Naive thymus-derived CD4-positive, alpha-beta T cell (primary cell): ENCODE results near the gene NSRP1. TPM values are rescaled to one million over a fixed set of nuclear protein-coding genes. Genes with fewer than 3 reads are reported as not detected.
A peak's percentile ranks its signal among the peaks of the same experiment; 100 is the strongest.
"Not testable (repeated sequence)": the region's sequence is repeated elsewhere in the genome, so short reads cannot be mapped to it uniquely, and the experiment has no call there.

Experiments
- ATAC-seq: fragments of 150-1000 bp; cut with Tn5 transposase; 2 replicates; pipeline ENCODE4 v1.10.0; 2021; ENCODE audit warnings: mild to moderate bottlenecking, moderate library complexity
- CTCF ChIA-PET: fragments of 350-600 bp; sonication (Branson Sonifier 250); formaldehyde crosslinking; loops from one replicate; lab custom pipeline; 2021; ENCODE audit warnings: antibody characterized with exemption; lab: Charles Lee
- POLR2A ChIA-PET: fragments of 350-600 bp; sonication (Branson Sonifier 250); formaldehyde crosslinking; loops from one replicate; lab custom pipeline; 2021; ENCODE audit warnings: antibody characterized with exemption, inconsistent platforms; lab: Charles Lee
- DNase-seq, 9 donors: peaks; one replicate each; pipeline versions ENCODE4 v3.0.0 to v3.0.0-alpha.2; 2020 to 2022; ENCODE audit warnings: mixed read lengths in 1 of 9
- H3K27ac ChIP-seq: one replicate; pipeline ENCODE4 v1.7.0; 2013; ENCODE audit warnings: mild to moderate bottlenecking, low read depth, low read length, moderate library complexity
- H3K27me3 ChIP-seq, 2 donors: one replicate each; pipeline ENCODE4 v1.7.0; 2013; ENCODE audit warnings: low read length in 2 of 2, mild to moderate bottlenecking in 2 of 2, moderate library complexity in 2 of 2; ENCODE audit not compliant: control insufficient read depth in 2 of 2, insufficient read depth in 2 of 2
- H3K36me3 ChIP-seq, 3 experiments: 1 replicate in 2 of 3; 2 replicates in 1 of 3; pipeline ENCODE4 v1.7.0; 2013; ENCODE audit warnings: low read length in 3 of 3, mild to moderate bottlenecking in 3 of 3, moderate library complexity in 1 of 3; ENCODE audit not compliant: insufficient read depth in 3 of 3, control insufficient read depth in 2 of 3
- H3K4me1 ChIP-seq, 2 donors: one replicate each; pipeline ENCODE4 v1.7.0; 2013; ENCODE audit warnings: low read length in 2 of 2, mild to moderate bottlenecking in 2 of 2, moderate library complexity in 1 of 2; ENCODE audit not compliant: control insufficient read depth in 2 of 2, insufficient read depth in 2 of 2
- H3K4me3 ChIP-seq: 2 replicates; pipeline ENCODE4 v1.7.0; 2013; ENCODE audit warnings: mild to moderate bottlenecking, low read length
- H3K9me3 ChIP-seq, 3 experiments: 1 replicate in 2 of 3; 2 replicates in 1 of 3; pipeline ENCODE4 v1.7.0; 2013; ENCODE audit warnings: low read length in 3 of 3; ENCODE audit not compliant: control insufficient read depth in 2 of 3
- H3K27ac Mint-ChIP-seq, 9 donors: one replicate each; pipeline ENCODE4 v1.8.0; 2020 to 2022; ENCODE audit warnings: mixed read lengths in 9 of 9, mild to moderate bottlenecking in 8 of 9, moderate library complexity in 5 of 9, inconsistent platforms in 2 of 9
- H3K27me3 Mint-ChIP-seq, 5 donors: one replicate each; pipeline ENCODE4 v1.8.0; 2021 to 2022; ENCODE audit warnings: mixed read lengths in 5 of 5, mild to moderate bottlenecking in 1 of 5
- H3K36me3 Mint-ChIP-seq, 5 donors: one replicate each; pipeline ENCODE4 v1.8.0; 2020 to 2022; ENCODE audit warnings: mixed read lengths in 5 of 5, mild to moderate bottlenecking in 3 of 5, inconsistent platforms in 1 of 5
- H3K4me1 Mint-ChIP-seq, 7 donors: one replicate each; pipeline ENCODE4 v1.8.0; 2020 to 2022; ENCODE audit warnings: mixed read lengths in 7 of 7, mild to moderate bottlenecking in 3 of 7, inconsistent platforms in 1 of 7
- H3K4me3 Mint-ChIP-seq, 10 donors: one replicate each; pipeline ENCODE4 v1.8.0; 2020 to 2022; ENCODE audit warnings: mild to moderate bottlenecking in 10 of 10, mixed read lengths in 10 of 10, moderate library complexity in 6 of 10, inconsistent platforms in 2 of 10
- H3K9me3 Mint-ChIP-seq, 11 donors: one replicate each; pipeline ENCODE4 v1.8.0; 2020 to 2022; ENCODE audit warnings: mixed read lengths in 11 of 11, mild to moderate bottlenecking in 4 of 11, inconsistent platforms in 1 of 11, moderate library complexity in 1 of 11
- intact Hi-C, 2 donors: fragments of 100-400 bp; cut with micrococcal nuclease; formaldehyde crosslinking; loops; one replicate each; pipeline ENCODE4 v1.15.1; 2023
- polyA plus RNA-seq, 2 donors: library from polyadenylated mRNA; unstranded; fragments of 300-500 nt; fragmentation: Illumina TruSeq; gene quantifications; one replicate each; pipeline ENCODE4 v1.2.3, GENCODE V29; 2021
- total RNA-seq, 6 experiments: library from RNA in 5 of 6; stranded (reverse) in 5 of 6; gene quantifications; 1 replicate in 5 of 6; 2 replicates in 1 of 6; pipeline ENCODE4 v1.2.3 and lab custom pipeline; 2021 to 2026

The NSRP1 gene
- total and polyA plus RNA-seq, 7 experiments from 2014 or later = 23.3 to 34.7 (median 29.3) TPM

- DNase-seq (no peak), ATAC-seq (no peak)
- H3K27me3 ChIP-seq = no peaks in the 10 kb centered on the region
- Mint-ChIP-seq H3K4me1 (peaks cover 0 to 1% (median 0%) of the 10 kb centered on the region in 7 donors), H3K9me3 (peaks cover 0 to 3% (median 0%) of the 10 kb centered on the region in 11 donors), H3K27ac (no peak overlapping the region), H3K27me3 (peaks cover 5 to 36% (median 22%) of the 10 kb centered on the region in 5 donors), H3K4me3 (no peak overlapping the region), H3K36me3 (peaks cover 0 to 3% (median 0%) of the 10 kb centered on the region in 5 donors)
- CTCF ChIA-PET = interaction anchor here (1.5 kb wide), 1 partner anchor 18 kb away, joined by 4 read pairs; no protein-coding TSS in a partner anchor
- intact Hi-C loops = no loop called here
- no peak overlapping the region for H3K27ac ChIP-seq
- POLR2A ChIA-PET = no interaction called here
- no peaks in the 10 kb centered on the region for H3K36me3 ChIP-seq
- H3K4me1 ChIP-seq = no peaks in the 10 kb centered on the region
- H3K4me3 ChIP-seq = no peak overlapping the region
- no peaks in the 10 kb centered on the region for H3K9me3 ChIP-seq
These were observed 29.7 kb upstream of the NSRP1 start for GRCh38 chr17:30086896-30087295.

DNA sequence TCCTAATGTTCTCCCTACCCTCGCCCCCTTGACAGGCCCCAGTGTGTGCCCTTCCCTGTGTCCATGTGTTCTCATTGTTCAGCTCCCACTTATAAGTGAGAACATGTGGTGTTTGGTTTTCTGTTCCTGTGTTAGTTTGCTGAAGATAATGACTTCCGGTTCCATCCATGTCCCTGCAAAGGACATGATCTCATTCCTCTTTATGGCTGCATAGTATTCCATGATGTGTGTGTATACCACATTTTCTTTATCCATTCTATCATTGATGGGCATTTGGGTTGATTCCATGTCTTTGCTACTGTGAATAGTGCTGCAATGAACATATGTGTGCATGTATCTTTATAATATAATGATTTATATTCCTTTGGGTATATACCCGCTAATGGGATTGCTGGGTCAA, 29.2 kb upstream of the NSRP1 start:
- peak overlapping the region in 1 of 9 donors; percentile 59 for H3K27ac Mint-ChIP-seq
- H3K36me3 ChIP-seq, H3K27ac ChIP-seq, ATAC-seq, H3K4me1 Mint-ChIP-seq, H3K27me3 ChIP-seq, H3K9me3 ChIP-seq, intact Hi-C loops, H3K4me3 Mint-ChIP-seq, H3K36me3 Mint-ChIP-seq, POLR2A ChIA-PET, H3K4me3 ChIP-seq, DNase-seq, H3K4me1 ChIP-seq, H3K9me3 Mint-ChIP-seq: not testable (repeated sequence)
- CTCF ChIA-PET = interaction anchor here (1.5 kb wide), 1 partner anchor 18 kb away, joined by 4 read pairs; no protein-coding TSS in a partner anchor
- H3K27me3 Mint-ChIP-seq = peaks cover 5 to 38% (median 22%) of the 10 kb centered on the region in 5 donors

- Histone ChIP-seq H3K27me3 (no peaks in the 10 kb centered on the region), H3K9me3 (no peaks in the 10 kb centered on the region), H3K4me3 (no peak overlapping the region), H3K36me3 (no peaks in the 10 kb centered on the region), H3K4me1 (no peaks in the 10 kb centered on the region), H3K27ac (no peak overlapping the region)
- intact Hi-C loops = loop anchor here in 1 of 2 donors (5.0 kb wide), 1 partner anchor 159 kb away; the partner anchor contains the start of gene SSH2
- ATAC-seq (no peak), DNase-seq (no peak)
- Mint-ChIP-seq H3K4me1 (peaks cover 0 to 8% (median 5%) of the 10 kb centered on the region in 7 donors), H3K4me3 (no peak overlapping the region), H3K27ac (no peak overlapping the region), H3K9me3 (peaks cover 0 to 3% (median 0%) of the 10 kb centered on the region in 11 donors), H3K36me3 (peaks cover 0 to 3% (median 0%) of the 10 kb centered on the region in 5 donors), H3K27me3 (peaks cover 21 to 54% (median 39%) of the 10 kb centered on the region in 5 donors)
- CTCF ChIA-PET = interaction anchor here (1.9 to 3.3 kb wide), 2 partner anchors 13 to 284 kb away, joined by 13 to 14 read pairs; no protein-coding TSS in a partner anchor
- POLR2A ChIA-PET = no interaction called here
These were observed 25.4 kb upstream of the NSRP1 start for GRCh38 chr17:30091121-30091670.

DNA sequence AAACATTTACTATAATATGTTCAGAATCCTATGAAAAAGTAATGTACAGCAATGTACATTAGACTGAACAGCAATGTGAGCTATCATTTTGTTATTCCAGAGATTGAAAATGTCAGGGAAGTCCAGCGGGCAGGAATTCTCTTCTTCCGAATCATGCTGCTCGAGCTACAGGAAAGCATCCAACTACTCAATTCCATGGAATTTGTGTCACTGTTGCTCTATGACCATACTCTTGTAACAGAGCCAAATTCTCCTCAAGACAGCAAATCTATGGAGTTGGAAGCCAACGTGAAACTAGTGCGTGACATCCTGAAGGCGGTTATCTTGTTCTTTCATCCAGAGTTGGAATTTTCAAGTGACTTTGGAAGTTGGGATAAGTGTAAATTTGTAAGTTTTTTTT, 24.8 kb upstream of the NSRP1 start:
- DNase-seq (no peak), ATAC-seq (no peak)
- intact Hi-C loops = loop anchor here (2.0 to 5.0 kb wide), 2 partner anchors 159 to 285 kb away; partner anchors contain the start of gene SSH2 (in 1 of the 2)
- Mint-ChIP-seq H3K36me3 (peaks cover 0 to 3% (median 0%) of the 10 kb centered on the region in 5 donors), H3K4me3 (no peak overlapping the region), H3K27me3 (peaks cover 20 to 53% (median 37%) of the 10 kb centered on the region in 5 donors), H3K4me1 (peaks cover 0 to 8% (median 5%) of the 10 kb centered on the region in 7 donors), H3K27ac (no peak overlapping the region), H3K9me3 (peaks cover 0 to 3% (median 0%) of the 10 kb centered on the region in 11 donors)
- CTCF ChIA-PET = interaction anchor here (1.9 to 3.3 kb wide), 2 partner anchors 13 to 285 kb away, joined by 13 to 14 read pairs; no protein-coding TSS in a partner anchor
- Histone ChIP-seq H3K27me3 (no peaks in the 10 kb centered on the region), H3K27ac (no peak overlapping the region), H3K4me3 (no peak overlapping the region), H3K9me3 (no peaks in the 10 kb centered on the region), H3K4me1 (no peaks in the 10 kb centered on the region), H3K36me3 (no peaks in the 10 kb centered on the region)
- POLR2A ChIA-PET = no interaction called here

- peaks cover 21 to 53% (median 33%) of the 10 kb centered on the region in 5 donors for H3K27me3 Mint-ChIP-seq
- H3K4me3 Mint-ChIP-seq = no peak overlapping the region
- ChIA-PET POLR2A (interaction anchor here (1.1 kb wide), 1 partner anchor 476 kb away, joined by 3 read pairs; no protein-coding TSS in a partner anchor), CTCF (interaction anchor here (0.6 to 4.5 kb wide), 10 partner anchors 11 to 453 kb away, joined by 3 to 27 read pairs (median 3); no protein-coding TSS in a partner anchor)
- no peak overlapping the region for H3K27ac Mint-ChIP-seq
- Histone ChIP-seq H3K9me3 (no peaks in the 10 kb centered on the region), H3K27ac (no peak overlapping the region), H3K27me3 (no peaks in the 10 kb centered on the region), H3K36me3 (no peaks in the 10 kb centered on the region), H3K4me3 (no peak overlapping the region), H3K4me1 (no peaks in the 10 kb centered on the region)
- peaks cover 0 to 8% (median 5%) of the 10 kb centered on the region in 7 donors for H3K4me1 Mint-ChIP-seq
- H3K36me3 Mint-ChIP-seq = no peaks in the 10 kb centered on the region
- DNase-seq (no peak), ATAC-seq (no peak)
- intact Hi-C loops = loop anchor here (1.0 to 5.0 kb wide), 5 partner anchors 67 to 513 kb away; partner anchors contain the start of gene SSH2 (in 1 of the 2)
- H3K9me3 Mint-ChIP-seq = no peaks in the 10 kb centered on the region
These were observed 23.7 kb upstream of the NSRP1 start for GRCh38 chr17:30092886-30093285.

DNA sequence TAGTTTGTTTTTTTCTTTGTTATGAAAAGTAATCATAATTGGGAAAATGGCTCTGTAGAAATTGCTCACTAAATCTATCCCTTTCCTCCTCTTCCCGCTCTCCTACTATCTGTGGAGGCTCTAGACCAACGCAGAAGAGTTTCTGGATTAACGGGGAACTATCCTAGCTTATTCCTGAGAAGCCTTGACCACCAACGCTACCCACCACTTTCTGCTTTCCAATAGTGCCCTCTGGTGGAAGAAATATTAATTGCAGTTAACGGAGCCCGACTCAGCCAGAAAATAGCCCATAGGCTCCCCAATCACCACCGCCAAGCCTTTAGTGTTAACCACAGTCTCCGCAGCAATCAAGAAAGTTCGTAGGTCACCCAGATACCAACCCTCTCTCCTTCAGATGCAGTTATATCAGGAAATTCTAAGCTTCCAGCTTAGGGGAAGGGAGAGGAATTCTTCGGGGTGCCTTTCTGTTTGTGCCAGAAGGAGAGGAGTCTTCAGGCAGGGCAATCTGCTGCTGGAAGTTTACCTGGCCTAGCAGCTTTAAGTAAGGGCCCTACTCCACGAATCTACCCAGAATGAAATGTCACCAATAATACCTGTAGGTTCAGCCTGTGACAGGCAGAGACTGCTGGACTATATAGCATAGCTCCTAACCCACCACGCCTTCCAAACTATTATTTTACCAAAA, 23.0 kb upstream of the NSRP1 start:
- H3K27ac ChIP-seq = no peak overlapping the region
- DNase-seq (peak; percentile 13 to 71 (median 40)), ATAC-seq (peak; percentile 78)
- ChIA-PET POLR2A (no interaction called here), CTCF (interaction anchor here (0.6 to 4.5 kb wide), 13 partner anchors 10 to 1222 kb away, joined by 3 to 27 read pairs (median 3); no protein-coding TSS in a partner anchor)
- Mint-ChIP-seq H3K4me3 (peak overlapping the region in 1 of 10 donors; percentile 11), H3K4me1 (peaks cover 0 to 8% (median 5%) of the 10 kb centered on the region in 7 donors), H3K27me3 (peaks cover 21 to 56% (median 33%) of the 10 kb centered on the region in 5 donors), H3K27ac (no peak overlapping the region), H3K9me3 (no peaks in the 10 kb centered on the region), H3K36me3 (no peaks in the 10 kb centered on the region)
- H3K27me3 ChIP-seq = no peaks in the 10 kb centered on the region
- no peaks in the 10 kb centered on the region for H3K9me3 ChIP-seq
- H3K4me3 ChIP-seq = no peak overlapping the region
- H3K4me1 ChIP-seq = no peaks in the 10 kb centered on the region
- no peaks in the 10 kb centered on the region for H3K36me3 ChIP-seq
- intact Hi-C loops = loop anchor here (1.0 to 5.0 kb wide), 5 partner anchors 67 to 513 kb away; partner anchors contain the start of gene SSH2 (in 1 of the 2)
